IMR-90 (cell line): Measurements from ENCODE around the gene AOPEP. TPM values are rescaled to one million over a fixed set of nuclear protein-coding genes. Genes with fewer than 3 reads are reported as not detected.

Source experiments
- ATAC-seq: fragments of 200-7000 bp; cut with Tn5 transposase; 2 replicates; pipeline ENCODE4 v1.9.1; 2020; ENCODE audit warnings: low read depth, mild to moderate bottlenecking, moderate library complexity
- BruUV-seq: library from RNA; stranded (reverse); fragments of 400-500 nt; replicated peaks from 2 replicates; lab custom pipeline; 2021; lab: Mats Ljungman, UMichigan
- CTCF ChIA-PET: fragments of 300-600 bp; formaldehyde crosslinking; extraction: SDS; loops from one replicate; lab custom pipeline; 2021; ENCODE audit warnings: antibody characterized with exemption; lab: Yijun Ruan, JAX
- POLR2A ChIA-PET: fragments of 300-600 bp; sonication (Branson Sonifier 250); formaldehyde crosslinking; loops from one replicate; lab custom pipeline; 2022; ENCODE audit warnings: antibody characterized with exemption; ENCODE audit not compliant: unreplicated experiment; lab: Charles Lee
- DNase-seq: peaks from one replicate; pipeline ENCODE4 v3.0.0; 2013
- H2AFZ ChIP-seq: replicated peaks from 2 replicates; pipeline ENCODE3; 2013; ENCODE audit warnings: low read length, mild to moderate bottlenecking; ENCODE audit not compliant: poor library complexity
- H2AK5ac ChIP-seq: 2 replicates; pipeline ENCODE4 v1.6.1; 2013; ENCODE audit warnings: low read depth, low read length, inconsistent platforms
- H2AK9ac ChIP-seq: replicated peaks from 2 replicates; pipeline ENCODE3; 2013; ENCODE audit warnings: mild to moderate bottlenecking, low read depth, low read length, moderate library complexity; ENCODE audit not compliant: poor library complexity
- H2BK120ac ChIP-seq: 2 replicates; pipeline ENCODE4 v1.6.1; 2013; ENCODE audit warnings: low read depth, low read length, inconsistent platforms
- H2BK15ac ChIP-seq: 3 replicates; pipeline ENCODE4 v1.6.1; 2013; ENCODE audit warnings: low read depth, low read length, inconsistent platforms
- H2BK20ac ChIP-seq: 2 replicates; pipeline ENCODE4 v1.6.1; 2013; ENCODE audit warnings: low read depth, mild to moderate bottlenecking, inconsistent platforms, low read length, moderate library complexity
- H2BK5ac ChIP-seq: 2 replicates; pipeline ENCODE4 v1.6.1; 2013; ENCODE audit warnings: mild to moderate bottlenecking, low read depth, low read length, inconsistent platforms; ENCODE audit not compliant: poor library complexity, severe bottlenecking
- H3K14ac ChIP-seq: replicated peaks from 2 replicates; pipeline ENCODE4 v1.6.1; 2013; ENCODE audit warnings: low read depth, low read length, inconsistent platforms
- H3K18ac ChIP-seq: 2 replicates; pipeline ENCODE4 v1.6.1; 2013; ENCODE audit warnings: low read depth, low read length, control low read depth
- H3K23ac ChIP-seq: 2 replicates; pipeline ENCODE4 v1.6.1; 2013; ENCODE audit warnings: low read depth, low read length, inconsistent platforms
- H3K27ac ChIP-seq: 2 replicates; pipeline ENCODE4 v1.5.1; 2013; ENCODE audit warnings: mild to moderate bottlenecking, control low read depth, low read length; ENCODE audit not compliant: insufficient read depth
- H3K27me3 ChIP-seq: 2 replicates; pipeline ENCODE4 v1.6.1; 2013; ENCODE audit warnings: low read length; ENCODE audit not compliant: control insufficient read depth, insufficient read depth
- H3K36me3 ChIP-seq: 2 replicates; pipeline ENCODE4 v1.6.1; 2013; ENCODE audit warnings: low read length, mixed read lengths; ENCODE audit not compliant: control insufficient read depth, insufficient read depth
- H3K4ac ChIP-seq: 2 replicates; pipeline ENCODE4 v1.6.1; 2013; ENCODE audit warnings: low read depth, low read length, inconsistent platforms
- H3K4me1 ChIP-seq: 2 replicates; pipeline ENCODE4 v1.6.1; 2013; ENCODE audit warnings: low read length, mixed read lengths; ENCODE audit not compliant: control insufficient read depth, insufficient read depth
- H3K4me2 ChIP-seq: 2 replicates; pipeline ENCODE4 v1.6.1; 2013; ENCODE audit warnings: low read depth, mild to moderate bottlenecking, control low read depth, low read length, moderate library complexity
- H3K4me3 ChIP-seq: 2 replicates; pipeline ENCODE4 v1.5.1; 2013; ENCODE audit warnings: low read depth, mild to moderate bottlenecking, control low read depth, low read length, moderate library complexity; ENCODE audit not compliant: insufficient read depth
- H3K56ac ChIP-seq: 2 replicates; pipeline ENCODE4 v1.6.1; 2013; ENCODE audit warnings: low read length, inconsistent platforms; ENCODE audit not compliant: insufficient read depth; ENCODE audit errors: extremely low read depth
- H3K79me1 ChIP-seq, 2 experiments: 2 replicates each; pipeline ENCODE4 v1.6.1; 2013; ENCODE audit warnings: low read length in 2 of 2, inconsistent platforms in 1 of 2, low read depth in 1 of 2
- H3K9ac ChIP-seq: 2 replicates; pipeline ENCODE4 v1.6.1; 2013; ENCODE audit warnings: low read depth, low read length, control low read depth
- H3K9me1 ChIP-seq: 2 replicates; pipeline ENCODE4 v1.6.1; 2013; ENCODE audit warnings: low read length, inconsistent platforms; ENCODE audit not compliant: insufficient read depth
- H3K9me3 ChIP-seq: 2 replicates; pipeline ENCODE4 v1.6.1; 2013; ENCODE audit warnings: low read length; ENCODE audit not compliant: control insufficient read depth, insufficient read depth
- H4K20me1 ChIP-seq: 2 replicates; pipeline ENCODE4 v1.6.1; 2013; ENCODE audit warnings: low read length, inconsistent platforms; ENCODE audit not compliant: insufficient read depth
- H4K5ac ChIP-seq: 2 replicates; pipeline ENCODE4 v1.6.1; 2013; ENCODE audit warnings: mild to moderate bottlenecking, low read depth, low read length, control low read depth
- H4K8ac ChIP-seq, 2 experiments: 2 replicates each; pipeline ENCODE4 v1.6.1; 2013; ENCODE audit warnings: low read depth in 2 of 2, low read length in 2 of 2, control low read depth in 1 of 2, inconsistent platforms in 1 of 2
- H4K91ac ChIP-seq: 2 replicates; pipeline ENCODE4 v1.6.1; 2013; ENCODE audit warnings: low read depth, low read length, inconsistent platforms; ENCODE audit not compliant: insufficient read depth
- BHLHE40 ChIP-seq: fragments of 150-350 bp; IDR thresholded peaks from 2 replicates; pipeline ENCODE4 v1.6.1; 2016; ENCODE audit warnings: mild to moderate bottlenecking, low read depth, low read length
- NFE2L2 ChIP-seq: fragments of 150-350 bp; IDR thresholded peaks from 2 replicates; pipeline ENCODE4 v1.6.1; 2016; ENCODE audit warnings: low read depth, mild to moderate bottlenecking, low read length
- RFX5 ChIP-seq: IDR thresholded peaks from 2 replicates; pipeline ENCODE4 v1.8.0; 2012; ENCODE audit warnings: low read depth, mild to moderate bottlenecking, low read length, moderate library complexity
- WGBS, 2 experiments: methylation state at CpG; one replicate each; pipeline versions ENCODE4 v1.1.5 to v1.1.7; 2013; ENCODE audit warnings: missing lambda C conversion rate in 2 of 2; ENCODE audit not compliant: insufficient read length in 1 of 2; ENCODE audit errors: extremely low coverage in 2 of 2; 5-methylcytosine and 5-hydroxymethylcytosine counted together
- dilution Hi-C: fragments of 300-500 bp; cut with HindIII; formaldehyde crosslinking; loops from one replicate; pipeline ENCODE4 v1.14.3; 2018; ENCODE audit warnings: low sequenced_read_pairs; ENCODE audit not compliant: unreplicated experiment
- in situ Hi-C: fragments of 300-500 bp; cut with MboI; formaldehyde crosslinking; loops from 3 replicates; pipeline ENCODE4 v1.14.3; 2019; ENCODE audit warnings: low sequenced_read_pairs, inconsistent platforms, mixed read lengths
- intact Hi-C: fragments of 100-400 bp; cut with micrococcal nuclease; formaldehyde crosslinking; loops from 2 replicates; pipeline ENCODE4 v1.10.0; 2022
- polyA plus RNA-seq, 3 experiments: library from polyadenylated mRNA; depleted of rRNA; stranded (reverse); fragments of >200 nt; gene quantifications; 2 replicates each; pipeline ENCODE4 v1.2.3, GENCODE V29; 2012; ENCODE audit warnings: low replicate concordance in 1 of 3
- total RNA-seq: library from RNA; depleted of rRNA; stranded (reverse); fragments of >200 nt; gene quantifications from 2 replicates; pipeline ENCODE4 v1.2.3, GENCODE V29; 2012
- TF ChIP-seq, protein P1 (sequence below): fragments of 150-350 bp; IDR thresholded peaks from 2 replicates; pipeline ENCODE4 v1.6.1; 2016; ENCODE audit warnings: low read depth, mild to moderate bottlenecking, low read length, moderate library complexity, borderline replicate concordance

Gene AOPEP
- total and polyA plus RNA-seq, 2 of the 4 experiments (the other 2 are of a cell fraction) = 34.9 to 38.7 TPM

DNA sequence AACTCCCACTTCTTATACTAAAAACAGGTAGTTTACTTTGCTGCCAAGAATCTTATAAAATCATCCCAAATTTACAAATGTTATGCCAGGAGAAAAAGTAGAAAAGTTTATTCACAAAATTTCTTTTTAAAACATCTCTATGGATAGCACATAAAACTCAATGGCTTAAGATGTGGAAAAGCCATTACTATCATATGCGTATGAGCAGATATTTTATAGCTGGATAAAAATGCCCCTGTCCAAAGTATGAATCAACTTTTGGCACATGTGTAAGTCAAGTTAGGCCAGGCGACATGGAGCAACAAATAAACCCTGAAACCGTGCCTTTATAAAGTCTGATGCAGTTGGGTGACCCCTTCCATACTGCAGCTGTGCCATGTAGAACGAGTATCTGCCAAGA, 48.6 kb upstream of the AOPEP start:
- dilution Hi-C loops = no loop called here
- H2AK9ac ChIP-seq = no peak overlapping the region
- H3K79me1 ChIP-seq = no peaks in the 10 kb centered on the region
- no peak overlapping the region for H3K4me3 ChIP-seq
- no peak for TF ChIP-seq RFX5
- TF ChIP-seq, protein P1, sequence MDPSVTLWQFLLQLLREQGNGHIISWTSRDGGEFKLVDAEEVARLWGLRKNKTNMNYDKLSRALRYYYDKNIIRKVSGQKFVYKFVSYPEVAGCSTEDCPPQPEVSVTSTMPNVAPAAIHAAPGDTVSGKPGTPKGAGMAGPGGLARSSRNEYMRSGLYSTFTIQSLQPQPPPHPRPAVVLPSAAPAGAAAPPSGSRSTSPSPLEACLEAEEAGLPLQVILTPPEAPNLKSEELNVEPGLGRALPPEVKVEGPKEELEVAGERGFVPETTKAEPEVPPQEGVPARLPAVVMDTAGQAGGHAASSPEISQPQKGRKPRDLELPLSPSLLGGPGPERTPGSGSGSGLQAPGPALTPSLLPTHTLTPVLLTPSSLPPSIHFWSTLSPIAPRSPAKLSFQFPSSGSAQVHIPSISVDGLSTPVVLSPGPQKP = no peak
- TF ChIP-seq BHLHE40 = no peak
- no peak for TF ChIP-seq NFE2L2
- no peak overlapping the region for H3K27ac ChIP-seq
- intact Hi-C loops = no loop called here
- ChIA-PET CTCF (interaction anchor here (1.8 kb wide), 1 partner anchor 450 kb away, joined by 5 read pairs; no protein-coding TSS in a partner anchor), POLR2A (no interaction called here)
- 10% methylated on average over 2 of the region's 4 CpGs; no CpG with 5 or more reads in 1 of the 2 experiments for WGBS, 2 experiments
- no TSS peak for BruUV-seq
- H3K23ac ChIP-seq = no peak overlapping the region
- H3K14ac ChIP-seq = no peak overlapping the region
- peak overlapping the region; percentile 70; the same call in 1 of the 2 replicates for H2AK5ac ChIP-seq
- 0 out of 2 replicates have a peak overlapping the region, but pooled peaks have one; percentile 48 for H2BK120ac ChIP-seq
- H4K91ac ChIP-seq = no peak overlapping the region
- H3K9me3 ChIP-seq = no peaks in the 10 kb centered on the region
- no peak overlapping the region for H3K56ac ChIP-seq
- ATAC-seq = no peak
- no peak overlapping the region for H2BK5ac ChIP-seq
- H2AFZ ChIP-seq = peak overlapping the region; percentile 52
- no peak overlapping the region for H3K9ac ChIP-seq
- no peaks in the 10 kb centered on the region for H3K36me3 ChIP-seq
- H3K9me1 ChIP-seq = no peaks in the 10 kb centered on the region
- no peak overlapping the region for H2BK20ac ChIP-seq
- no peak overlapping the region for H4K8ac ChIP-seq
- no peak for DNase-seq
- H3K18ac ChIP-seq = no peak overlapping the region
- no peaks in the 10 kb centered on the region for H4K20me1 ChIP-seq
- H3K27me3 ChIP-seq = no peaks in the 10 kb centered on the region; the same call in 1 of the 2 replicates
- in situ Hi-C loops = no loop called here
- no peak overlapping the region for H3K4me2 ChIP-seq
- no peak overlapping the region for H4K5ac ChIP-seq
- 0 out of 3 replicates have a peak overlapping the region, but pooled peaks have one; percentile 49 for H2BK15ac ChIP-seq
- H3K4ac ChIP-seq = no peak overlapping the region
- H3K4me1 ChIP-seq = peaks cover 9% of the 10 kb centered on the region
